Heart left ventricle (tissue), 13 donors: ENCODE data around the gene CBL.

ENCODE experiments used
- POLR2A ChIP-seq, 2 donors: fragments of 450-650 bp; IDR thresholded peaks; one replicate each; pipeline ENCODE4 v1.6.1; 2017; ENCODE audit warnings: antibody characterized with exemption in 2 of 2, mild to moderate bottlenecking in 2 of 2, moderate library complexity in 2 of 2
- TF ChIP-seq, protein P1 (sequence below), 12 donors: fragments of 200-600 bp; sonication (generic) in 4 of 12; IDR thresholded peaks; one replicate each; pipeline versions ENCODE4 v1.5.0 to v1.8.0; 2018 to 2022; ENCODE audit warnings: antibody characterized with exemption in 12 of 12, mild to moderate bottlenecking in 5 of 12
- donor health status: ischemic (EF 13 %, LVEDD 7.1; RV severe dilation, severe dysfunction).
- donor health status: DM: no; HTN: yes; CAD: no.
- donor health status: DM: no; HTN: no; CAD: no.
- donor health status: ischemic (EF 25% LVEDD 6.9; RV normal size, moderate dysfunction).
- donor health status: ischemic (EF 25% LVEDD 5.7; RV mildly dilated, moderate dysfunction).
- donor health status: ischemic (EF 35%, LVEDD 5.7; RV mildly dilated, moderate dysfunction).
- donor health status: nonischemic (EF 11% LVEDD 7.7; RV severe dilation, severe dysfunction).
- donor health status: DM: yes; HTN: yes; CAD: no.
- donor health status: PGD.
- donor health status: ischemic (EF 29% LVEDD 5.4; RV normal size, mild dysfunction).
- donor health status: nonischemic (EF 23%, LVEDD 6.1; RV moderate dilation, normal function).

DNA sequence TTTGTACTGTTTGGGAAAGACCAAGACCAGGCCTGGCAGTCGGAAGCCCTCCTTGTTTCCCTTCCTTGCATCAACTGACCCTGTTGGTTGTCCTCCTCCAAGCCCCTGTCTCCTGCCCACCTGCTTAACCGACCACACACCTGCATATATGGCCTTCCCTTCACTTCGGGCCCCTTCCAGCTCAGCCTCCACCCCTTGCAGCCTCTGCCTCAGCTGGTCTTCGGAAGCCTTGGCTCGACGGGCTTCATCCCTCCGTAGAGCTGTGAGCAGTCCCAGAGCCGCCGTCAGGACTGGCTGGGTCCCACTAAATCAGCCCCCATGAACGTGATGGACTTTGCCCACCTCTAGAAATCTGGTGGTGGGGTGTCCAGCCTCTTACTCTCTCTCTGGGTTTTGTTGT lies 12.5 kb upstream of the CBL start:
- TF ChIP-seq, protein P1, sequence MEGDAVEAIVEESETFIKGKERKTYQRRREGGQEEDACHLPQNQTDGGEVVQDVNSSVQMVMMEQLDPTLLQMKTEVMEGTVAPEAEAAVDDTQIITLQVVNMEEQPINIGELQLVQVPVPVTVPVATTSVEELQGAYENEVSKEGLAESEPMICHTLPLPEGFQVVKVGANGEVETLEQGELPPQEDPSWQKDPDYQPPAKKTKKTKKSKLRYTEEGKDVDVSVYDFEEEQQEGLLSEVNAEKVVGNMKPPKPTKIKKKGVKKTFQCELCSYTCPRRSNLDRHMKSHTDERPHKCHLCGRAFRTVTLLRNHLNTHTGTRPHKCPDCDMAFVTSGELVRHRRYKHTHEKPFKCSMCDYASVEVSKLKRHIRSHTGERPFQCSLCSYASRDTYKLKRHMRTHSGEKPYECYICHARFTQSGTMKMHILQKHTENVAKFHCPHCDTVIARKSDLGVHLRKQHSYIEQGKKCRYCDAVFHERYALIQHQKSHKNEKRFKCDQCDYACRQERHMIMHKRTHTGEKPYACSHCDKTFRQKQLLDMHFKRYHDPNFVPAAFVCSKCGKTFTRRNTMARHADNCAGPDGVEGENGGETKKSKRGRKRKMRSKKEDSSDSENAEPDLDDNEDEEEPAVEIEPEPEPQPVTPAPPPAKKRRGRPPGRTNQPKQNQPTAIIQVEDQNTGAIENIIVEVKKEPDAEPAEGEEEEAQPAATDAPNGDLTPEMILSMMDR (IDR thresholded peaks at IDR 0.05): no peak
- TF ChIP-seq POLR2A (IDR thresholded peaks at IDR 0.05): no peak
